GM12878 (cell line): ENCODE results near the gene LDLRAD4. TPM values are rescaled to one million over a fixed set of nuclear protein-coding genes. Genes with fewer than 3 reads are reported as not detected.

Source experiments
- ATAC-seq: fragments of 200-7000 bp; cut with Tn5 transposase; 3 replicates; pipeline ENCODE4 v1.9.1; 2020; ENCODE audit warnings: mild to moderate bottlenecking, moderate library complexity
- BruUV-seq: library from RNA; stranded (reverse); fragments of 400-500 nt; replicated peaks from 2 replicates; lab custom pipeline; 2021; lab: Mats Ljungman, UMichigan
- CTCF ChIA-PET: fragments of 300-600 bp; sonication (Branson Sonifier 250); formaldehyde crosslinking; extraction: SDS; loops from one replicate; lab custom pipeline; 2021; ENCODE audit warnings: inconsistent platforms; lab: Yijun Ruan, JAX
- POLR2A ChIA-PET: fragments of 350-600 bp; formaldehyde crosslinking; extraction: SDS; loops from one replicate; lab custom pipeline; 2021; ENCODE audit warnings: inconsistent platforms; lab: Charles Lee
- RAD21 ChIA-PET: fragments of 300-600 bp; sonication (Branson Sonifier 250); formaldehyde crosslinking; loops from one replicate; lab custom pipeline; 2023; ENCODE audit warnings: antibody characterized with exemption; ENCODE audit not compliant: unreplicated experiment; lab: Charles Lee
- SMC1A ChIA-PET: fragments of 300-600 bp; sonication (Branson Sonifier 250); formaldehyde crosslinking; loops from one replicate; lab custom pipeline; 2023; ENCODE audit not compliant: unreplicated experiment, uncharacterized antibody; lab: Charles Lee
- DNase-seq: peaks from one replicate; pipeline ENCODE4 v3.0.0-alpha.2; 2011; ENCODE audit warnings: low read depth, low spot score
- FAIRE-seq: peaks from 3 replicates; lab custom pipeline; 2011; peaks lifted over from hg19 to GRCh38; lab: Jason Lieb, UNC
- H2AFZ ChIP-seq: 2 replicates; pipeline ENCODE4 v1.6.0; 2011; ENCODE audit warnings: low read depth, low read length, control low read depth; ENCODE audit not compliant: control insufficient read depth
- H3K27ac ChIP-seq: 2 replicates; pipeline ENCODE4 v1.5.1; 2011; ENCODE audit warnings: control low read depth; ENCODE audit not compliant: control insufficient read depth, insufficient read depth
- H3K27me3 ChIP-seq, 2 experiments: replicated peaks in 1 of 2; 2 replicates each; pipeline versions ENCODE4 v1.6.0 to v1.6.1; 2011; ENCODE audit warnings: low read length in 1 of 2; ENCODE audit not compliant: control insufficient read depth in 2 of 2, insufficient read depth in 2 of 2
- H3K36me3 ChIP-seq, 2 experiments: 2 replicates each; pipeline ENCODE4 v1.5.1; 2011; ENCODE audit warnings: low read length in 1 of 2; ENCODE audit not compliant: control insufficient read depth in 2 of 2, insufficient read depth in 2 of 2
- H3K4me1 ChIP-seq: 2 replicates; pipeline ENCODE4 v1.6.1; 2011; ENCODE audit warnings: mild to moderate bottlenecking, low read length, moderate library complexity, mixed read lengths; ENCODE audit not compliant: control insufficient read depth, insufficient read depth
- H3K4me2 ChIP-seq: 2 replicates; pipeline ENCODE4 v1.6.0; 2011; ENCODE audit warnings: control low read depth; ENCODE audit not compliant: control insufficient read depth, insufficient read depth
- H3K4me3 ChIP-seq: fragments of 200-600 bp; sonication (generic); 2 replicates; pipeline ENCODE4 v1.5.1; 2016
- H3K79me2 ChIP-seq: 2 replicates; pipeline ENCODE4 v1.6.0; 2011; ENCODE audit warnings: low read length; ENCODE audit not compliant: control insufficient read depth, insufficient read depth
- H3K9ac ChIP-seq: 2 replicates; pipeline ENCODE4 v1.8.0; 2011; ENCODE audit warnings: low read length, control low read depth, mixed read lengths; ENCODE audit not compliant: control insufficient read depth, insufficient read depth
- H3K9me3 ChIP-seq: replicated peaks from 3 replicates; pipeline ENCODE4 v1.5.1; 2011; ENCODE audit warnings: mild to moderate bottlenecking, low read length; ENCODE audit not compliant: control insufficient read depth, insufficient read depth
- H4K20me1 ChIP-seq: 2 replicates; pipeline ENCODE4 v1.6.0; 2011; ENCODE audit not compliant: control insufficient read depth, insufficient read depth
- ATF2 ChIP-seq: IDR thresholded peaks from 2 replicates; pipeline ENCODE4 v1.6.1; 2012; ENCODE audit warnings: low read length, inconsistent platforms
- GATAD2B ChIP-seq: fragments of 450-650 bp; conservative IDR thresholded peaks from 2 replicates; pipeline ENCODE4 v1.6.1; 2017; ENCODE audit warnings: low read depth, mild to moderate bottlenecking, moderate library complexity
- MXI1 ChIP-seq: fragments of 150-350 bp; IDR thresholded peaks from 2 replicates; pipeline ENCODE4 v1.6.1; 2011; ENCODE audit warnings: low read depth, mild to moderate bottlenecking, inconsistent platforms, low read length, improper control_type of control experiment
- RAD51 ChIP-seq: fragments of 450-650 bp; IDR thresholded peaks from 2 replicates; pipeline ENCODE4 v1.6.1; 2016; ENCODE audit warnings: moderate library complexity, mild to moderate bottlenecking, inconsistent platforms
- REST ChIP-seq: IDR thresholded peaks from 2 replicates; pipeline ENCODE4 v1.6.1; 2012; ENCODE audit warnings: mild to moderate bottlenecking, low read depth, low read length
- SREBF1 ChIP-seq: IDR thresholded peaks from 2 replicates; pipeline ENCODE4 v1.6.1; 2012; ENCODE audit warnings: mild to moderate bottlenecking, low read length
- WGBS: methylation state at CpG from one replicate; pipeline ENCODE4 v1.1.6; 2016; ENCODE audit warnings: low lambda C conversion rate; ENCODE audit not compliant: insufficient replicate concordance, insufficient coverage; ENCODE audit errors: missing lambda C conversion rate; 5-methylcytosine and 5-hydroxymethylcytosine counted together
- in situ Hi-C: fragments of 300-500 bp; cut with MboI; formaldehyde crosslinking; loops from 9 replicates; pipeline ENCODE4 v1.14.3; 2018; ENCODE audit warnings: mixed read lengths
- intact Hi-C: fragments of 100-400 bp; cut with micrococcal nuclease; formaldehyde crosslinking; loops from one replicate; pipeline ENCODE4 v1.14.2; 2022; ENCODE audit not compliant: unreplicated experiment
- polyA plus RNA-seq, 11 experiments: library from polyadenylated mRNA; depleted of rRNA in 4 of 11; unstranded in 6 of 11; stranded (reverse) in 5 of 11; fragments of >200 nt; fragmentation: Nextera tagmentation in 4 of 11; fragmentation: Illumina TruSeq in 1 of 11; extraction: Ambion mirVana in 4 of 11; extraction: Trizol in 1 of 11; gene quantifications; 1 replicate in 1 of 11; 2 replicates in 10 of 11; pipeline versions ENCODE4 v1.2.1 to v1.2.3, GENCODE V29; 2011 to 2016; ENCODE audit warnings: inconsistent platforms in 2 of 11, missing spikeins in 2 of 11, low read depth in 1 of 11
- total RNA-seq, 4 experiments: library from RNA; depleted of rRNA in 3 of 4; stranded (reverse); fragments of >200 nt in 3 of 4; fragmentation: Illumina TruSeq in 1 of 4; extraction: Trizol in 1 of 4; gene quantifications; 2 replicates each; pipeline versions ENCODE4 v1.2.1 to v1.2.3, GENCODE V29; 2013 to 2021

LDLRAD4 gene
- total and polyA plus RNA-seq, 10 of the 15 experiments (the other 5 are each of a cell fraction or from before 2014, with no cell fraction given): 2.7 to 16.8 (median 11.2) TPM

GRCh38 chr18:13227910-13228309 lies 9.3 kb downstream of the LDLRAD4 start:
- ChIA-PET CTCF (no interaction called here), SMC1A (no interaction called here), RAD21 (no interaction called here), POLR2A (no interaction called here)
- Histone ChIP-seq H3K9me3 (no peaks in the 10 kb centered on the region), H3K4me3 (no peak overlapping the region), H4K20me1 (no peaks in the 10 kb centered on the region), H3K27me3 (peaks cover 0 to 2% of the 10 kb centered on the region in 2 experiments; a peak in 3 of 4 replicates), H3K9ac (no peak overlapping the region), H2AFZ (no peak overlapping the region), H3K4me1 (no peaks in the 10 kb centered on the region), H3K79me2 (no peaks in the 10 kb centered on the region), H3K4me2 (no peak overlapping the region), H3K36me3 (no peaks in the 10 kb centered on the region), H3K27ac (no peak overlapping the region)
- no TSS peak for BruUV-seq
- WGBS: 60% methylated on average over 6 of the region's 6 CpGs
- TF ChIP-seq ATF2 (no peak), GATAD2B (no peak), SREBF1 (no peak), MXI1 (no peak), RAD51 (no peak), REST (no peak)
- in situ Hi-C loops (no loop called here), intact Hi-C loops (loop anchor here (10.0 kb wide), 1 partner anchor 47 kb away; no protein-coding TSS in a partner anchor)
- DNase-seq: no peak
- no peak for FAIRE-seq
- ATAC-seq: no peak
